ENCODE measurements around the gene RCAN2. TPM values are rescaled to one million over a fixed set of nuclear protein-coding genes. Genes with fewer than 3 reads are reported as not detected.

RCAN2 gene
- total and polyA plus RNA-seq, 9 of the 15 experiments (the other 6 are each of a cell fraction or from before 2014, with no cell fraction given) = 0.04 TPM; not detected in 8

DNA sequence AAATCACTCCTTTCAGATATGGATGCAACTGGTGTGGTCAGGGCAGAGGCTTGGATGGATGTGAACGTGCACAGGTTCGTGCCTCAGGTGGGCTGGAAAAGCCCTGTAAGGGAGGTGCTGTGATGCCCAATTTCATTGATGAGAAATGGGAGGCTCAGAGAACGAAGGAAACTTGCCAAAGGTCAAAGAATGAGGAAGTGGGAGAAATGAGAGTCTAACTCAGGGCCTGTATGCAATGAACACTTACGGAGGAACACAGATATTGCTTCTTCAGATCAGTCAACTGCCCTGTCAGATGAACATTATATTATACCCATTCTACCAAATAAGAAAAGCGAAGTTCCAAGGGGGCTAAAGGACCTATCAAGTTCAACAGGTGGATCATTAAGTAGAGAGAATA lies 134.7 kb downstream of the RCAN2 start:
- 1% methylated on average over 5 of the region's 5 CpGs for WGBS (ENCODE audit: insufficient coverage, low coverage, missing lambda C conversion rate)
- no peaks in the 10 kb centered on the region for H3K79me2 ChIP-seq (ENCODE audit: control insufficient read depth, insufficient read depth, low read length)
- intact Hi-C loops (cut with micrococcal nuclease) (no loop called here), in situ Hi-C loops (cut with MboI) (no loop called here)
- H3K9me1 ChIP-seq (ENCODE audit: control insufficient read depth, insufficient read depth, low read length) = no peaks in the 10 kb centered on the region
- H3K27ac ChIP-seq (ENCODE audit: extremely low read depth, low read depth, low read length) = no peak overlapping the region
- ChIA-PET CTCF (ENCODE audit: low intra/inter-chr PET ratio) (no interaction called here), POLR2A (no interaction called here)
- no peak for DNase-seq (ENCODE audit: extremely low read depth in 1 of 4, low spot score in 3 of 4)
- H3K36me3 ChIP-seq (ENCODE audit: control insufficient read depth, insufficient read depth, low read length) = no peaks in the 10 kb centered on the region
- H3K9ac ChIP-seq (ENCODE audit: insufficient read depth in 1 of 2, low read depth in 2 of 2, low read length in 2 of 2) = no peak overlapping the region
- ATAC-seq = no peak
- no peak overlapping the region for H2AFZ ChIP-seq (ENCODE audit: low read depth, low read length)
- no peak overlapping the region for H3K4me2 ChIP-seq (ENCODE audit: insufficient read depth, low read length)
- H3K4me1 ChIP-seq (replicated peaks in 1 of 2; ENCODE audit: control insufficient read depth in 2 of 2, insufficient read depth in 2 of 2, low read length in 2 of 2) = peaks cover 0 to 4% of the 10 kb centered on the region in 2 experiments; a peak in 2 of 5 replicates
- no peak for FAIRE-seq
- TF ChIP-seq TAF9B (IDR thresholded peaks at IDR 0.05; ENCODE audit: partially characterized antibody) (no peak), PURB (CRISPR knock-in tag; IDR thresholded peaks at IDR 0.05; ENCODE audit: low read depth) (no peak), STAT5A (IDR thresholded peaks at IDR 0.05; ENCODE audit: borderline replicate concordance, low read length) (no peak), SPI1 (IDR thresholded peaks at IDR 0.05; ENCODE audit: borderline replicate concordance, low read depth, low read length) (peak; percentile 83), ZKSCAN3 (CRISPR knock-in tag; IDR thresholded peaks at IDR 0.05) (no peak)
- H4K20me1 ChIP-seq (replicated peaks; ENCODE audit: control insufficient read depth, insufficient read depth, low read length) = no peaks in the 10 kb centered on the region
- no TSS peak for BruUV-seq (replicated peaks)
- H3K9me3 ChIP-seq (replicated peaks; ENCODE audit: control insufficient read depth, insufficient read depth, low read depth, low read length) = no peaks in the 10 kb centered on the region
- H3K27me3 ChIP-seq (ENCODE audit: control insufficient read depth in 2 of 2, insufficient read depth in 2 of 2, low read length in 2 of 2) = no peaks in the 10 kb centered on the region
- H3K4me3 ChIP-seq = no peak overlapping the region

- Histone ChIP-seq H4K20me1 (replicated peaks; ENCODE audit: control insufficient read depth, insufficient read depth, low read length) (no peaks in the 10 kb centered on the region), H3K4me1 (replicated peaks in 1 of 2; ENCODE audit: control insufficient read depth in 2 of 2, insufficient read depth in 2 of 2, low read length in 2 of 2) (peaks cover 0 to 4% of the 10 kb centered on the region in 2 experiments; a peak in 2 of 5 replicates), H3K9ac (ENCODE audit: insufficient read depth in 1 of 2, low read depth in 2 of 2, low read length in 2 of 2) (no peak overlapping the region), H3K9me1 (ENCODE audit: control insufficient read depth, insufficient read depth, low read length) (no peaks in the 10 kb centered on the region), H3K9me3 (replicated peaks; ENCODE audit: control insufficient read depth, insufficient read depth, low read depth, low read length) (no peaks in the 10 kb centered on the region), H3K27me3 (ENCODE audit: control insufficient read depth in 2 of 2, insufficient read depth in 2 of 2, low read length in 2 of 2) (no peaks in the 10 kb centered on the region), H3K79me2 (ENCODE audit: control insufficient read depth, insufficient read depth, low read length) (no peaks in the 10 kb centered on the region), H3K4me2 (ENCODE audit: insufficient read depth, low read length) (no peak overlapping the region), H2AFZ (ENCODE audit: low read depth, low read length) (no peak overlapping the region), H3K36me3 (ENCODE audit: control insufficient read depth, insufficient read depth, low read length) (no peaks in the 10 kb centered on the region), H3K27ac (ENCODE audit: extremely low read depth, low read depth, low read length) (no peak overlapping the region), H3K4me3 (no peak overlapping the region)
- no peak for FAIRE-seq
- no TSS peak for BruUV-seq (replicated peaks)
- ATAC-seq = no peak
- ChIA-PET POLR2A (no interaction called here), CTCF (ENCODE audit: low intra/inter-chr PET ratio) (no interaction called here)
- WGBS (ENCODE audit: insufficient coverage, low coverage, missing lambda C conversion rate) = 2% methylated on average over 3 of the region's 3 CpGs
- in situ Hi-C loops (cut with MboI) = no loop called here
- no peak for TF ChIP-seq SETDB1 (IDR thresholded peaks at IDR 0.05; ENCODE audit: low read length)
- no peak for TF ChIP-seq CCAR2 (IDR thresholded peaks at IDR 0.05; ENCODE audit: low read depth, low read length)
- TF ChIP-seq RBM15 (IDR thresholded peaks at IDR 0.05; ENCODE audit: insufficient read depth, low read length) = no peak
- no peak for TF ChIP-seq PURB (CRISPR knock-in tag; IDR thresholded peaks at IDR 0.05; ENCODE audit: low read depth)
- TF ChIP-seq ZNF512 (tag; IDR thresholded peaks at IDR 0.05) = no peak
- no peak for TF ChIP-seq ZNF445 (CRISPR knock-in tag; IDR thresholded peaks at IDR 0.05; ENCODE audit: low read depth)
- TF ChIP-seq NFE2 (IDR thresholded peaks at IDR 0.05; ENCODE audit: low read depth) = no peak
- no peak for DNase-seq (ENCODE audit: extremely low read depth in 1 of 4, low spot score in 3 of 4)
- intact Hi-C loops (cut with micrococcal nuclease) = no loop called here
Measured at GRCh38 chr6:46353528-46353927, 137.7 kb downstream of the RCAN2 start.

Measured in K562 (cell line).